GM18517 (cell line): ENCODE measurements around the gene MACF1.
"Not testable (repeated sequence)": the region's sequence is repeated elsewhere in the genome, so short reads cannot be mapped to it uniquely, and the experiment has no call there.

Source experiments
- ATAC-seq: cut with Tn5 transposase; IDR thresholded peaks from one replicate; pipeline ENCODE4 v1.9.1; 2021; ENCODE audit warnings: mild to moderate bottlenecking, moderate library complexity; ENCODE audit not compliant: unreplicated experiment

The MACF1 gene

DNA sequence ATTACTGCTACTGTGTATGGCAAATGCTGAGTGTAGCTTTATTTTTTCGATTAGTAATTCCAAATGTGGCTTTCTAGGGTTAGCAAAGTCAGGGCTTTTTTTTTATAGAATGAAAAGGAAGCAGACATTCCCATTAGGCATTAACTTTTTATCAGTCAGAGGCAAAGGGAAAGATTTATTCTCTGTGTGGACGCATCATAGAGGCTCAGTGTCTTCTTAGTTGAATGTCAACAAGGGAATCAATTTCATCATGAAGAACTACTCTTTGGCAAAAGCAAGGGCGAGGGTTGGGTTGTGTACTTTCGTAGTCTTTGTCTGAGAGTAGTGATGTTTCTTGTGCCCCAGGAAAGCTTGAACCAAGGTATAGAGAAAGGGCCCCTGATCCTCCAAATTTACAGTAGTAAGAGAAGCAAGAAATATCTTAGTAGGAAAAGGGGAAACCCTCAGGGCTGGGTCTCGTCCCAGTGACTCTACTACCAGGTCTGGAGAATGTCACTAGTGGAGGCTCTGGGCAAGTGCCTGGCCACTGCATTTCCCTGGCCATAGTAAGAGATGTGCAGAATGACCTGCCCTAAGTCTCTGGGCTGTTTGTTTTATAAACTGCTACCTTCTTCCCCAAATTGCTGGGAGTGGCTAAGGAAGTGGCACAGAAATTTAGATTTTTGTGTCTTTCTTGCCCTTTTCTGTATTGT is 30.0 kb upstream of the MACF1 start:
- no peak for ATAC-seq

DNA sequence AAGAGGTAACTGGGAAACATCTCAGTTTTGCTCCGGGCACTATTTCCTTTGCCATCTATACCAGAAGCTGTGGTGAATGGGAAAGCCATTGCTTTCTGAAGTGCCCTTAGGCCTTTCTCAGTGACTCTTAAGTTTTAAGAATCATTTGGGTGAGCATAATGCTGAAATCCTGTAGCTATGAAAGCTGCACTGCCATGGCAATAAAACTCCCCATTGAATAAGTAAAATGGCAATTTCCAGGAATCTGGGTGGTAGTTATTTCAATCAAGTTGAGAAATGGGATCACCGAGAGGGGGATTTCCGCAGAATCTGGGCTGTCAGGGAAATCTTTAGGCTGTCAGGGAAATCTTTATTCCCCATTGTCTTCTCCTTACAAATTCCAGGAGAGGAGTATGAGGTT is 26.8 kb upstream of the MACF1 start:
- no peak for ATAC-seq

DNA sequence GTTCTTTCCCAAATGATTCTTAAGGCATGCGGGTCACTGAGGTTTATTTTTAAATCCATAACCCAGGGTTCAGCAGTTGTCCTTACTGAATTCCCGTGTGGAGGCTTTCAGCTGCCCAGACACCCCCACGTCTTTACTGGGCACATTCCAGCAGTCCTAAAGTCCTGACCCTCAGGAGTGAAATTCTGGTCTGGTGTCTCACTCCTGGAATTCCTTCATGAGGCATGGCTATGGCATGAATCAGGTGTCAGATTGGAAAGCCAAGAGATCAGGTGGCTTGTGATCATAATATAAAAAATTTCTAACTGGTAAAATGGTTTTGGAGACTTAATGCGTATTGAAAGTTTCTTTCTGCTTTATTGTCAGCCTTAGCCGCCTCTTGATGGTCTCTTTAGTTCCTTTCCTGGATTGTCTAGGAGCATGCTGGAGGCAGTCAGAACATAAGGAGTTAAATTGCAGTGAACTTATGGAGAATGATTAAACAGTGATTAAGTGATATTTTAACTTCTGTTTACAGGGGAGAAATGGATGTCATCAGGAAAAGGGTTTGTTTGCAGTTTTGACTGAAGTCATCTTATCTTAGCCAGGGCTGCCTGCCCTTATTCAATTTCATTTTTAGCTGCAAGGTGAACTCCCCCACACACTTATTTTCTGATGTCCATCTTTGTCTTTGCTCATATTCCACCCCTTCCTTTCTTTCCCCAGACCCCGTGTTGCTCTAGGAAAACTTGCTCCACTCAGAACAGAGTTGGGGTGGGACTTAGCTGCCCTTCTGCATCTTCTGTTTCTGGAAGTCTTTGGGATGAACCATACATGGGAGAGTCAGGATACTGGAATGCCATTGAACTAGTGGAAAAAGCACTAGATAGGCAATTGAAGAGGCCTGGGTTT is 25.7 kb upstream of the MACF1 start:
- no peak for ATAC-seq

DNA sequence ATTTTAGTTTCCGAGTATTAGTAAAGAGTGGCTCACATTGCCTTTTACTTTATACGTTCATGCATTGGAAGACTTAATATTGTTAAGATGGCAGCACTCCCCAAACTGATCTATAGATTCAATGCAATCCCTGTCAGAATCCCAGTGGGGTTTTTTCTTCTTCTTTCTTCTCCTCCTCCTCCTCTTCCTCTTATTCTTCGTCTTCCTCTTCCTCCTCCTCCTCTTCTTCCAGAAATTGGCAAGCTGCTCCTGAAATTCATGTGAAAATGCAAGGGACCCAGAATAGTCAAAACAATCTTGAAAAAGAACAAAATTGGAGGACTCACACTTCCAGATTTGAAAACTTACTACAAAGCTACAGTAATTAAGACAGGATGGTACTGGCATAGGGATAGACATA is 23.2 kb upstream of the MACF1 start:
- no peak for ATAC-seq

DNA sequence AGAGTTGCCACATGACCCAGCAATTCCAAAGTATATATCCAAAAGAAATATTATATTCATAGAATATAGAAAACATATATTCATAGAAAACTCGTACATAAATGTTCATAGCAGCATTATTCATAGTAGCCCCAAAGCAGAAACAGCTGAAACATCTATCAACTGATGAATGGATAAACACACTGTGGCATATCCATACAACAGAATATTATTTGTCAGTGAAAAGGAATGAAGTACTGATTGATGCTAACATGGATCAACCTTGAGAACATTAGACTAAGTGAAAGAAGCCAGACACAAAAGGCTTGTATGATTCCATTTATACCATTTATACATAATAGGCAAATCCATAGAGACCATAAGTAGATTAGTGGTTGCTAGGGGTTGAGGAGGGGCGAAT is 21.7 kb upstream of the MACF1 start:
- ATAC-seq: no peak

DNA sequence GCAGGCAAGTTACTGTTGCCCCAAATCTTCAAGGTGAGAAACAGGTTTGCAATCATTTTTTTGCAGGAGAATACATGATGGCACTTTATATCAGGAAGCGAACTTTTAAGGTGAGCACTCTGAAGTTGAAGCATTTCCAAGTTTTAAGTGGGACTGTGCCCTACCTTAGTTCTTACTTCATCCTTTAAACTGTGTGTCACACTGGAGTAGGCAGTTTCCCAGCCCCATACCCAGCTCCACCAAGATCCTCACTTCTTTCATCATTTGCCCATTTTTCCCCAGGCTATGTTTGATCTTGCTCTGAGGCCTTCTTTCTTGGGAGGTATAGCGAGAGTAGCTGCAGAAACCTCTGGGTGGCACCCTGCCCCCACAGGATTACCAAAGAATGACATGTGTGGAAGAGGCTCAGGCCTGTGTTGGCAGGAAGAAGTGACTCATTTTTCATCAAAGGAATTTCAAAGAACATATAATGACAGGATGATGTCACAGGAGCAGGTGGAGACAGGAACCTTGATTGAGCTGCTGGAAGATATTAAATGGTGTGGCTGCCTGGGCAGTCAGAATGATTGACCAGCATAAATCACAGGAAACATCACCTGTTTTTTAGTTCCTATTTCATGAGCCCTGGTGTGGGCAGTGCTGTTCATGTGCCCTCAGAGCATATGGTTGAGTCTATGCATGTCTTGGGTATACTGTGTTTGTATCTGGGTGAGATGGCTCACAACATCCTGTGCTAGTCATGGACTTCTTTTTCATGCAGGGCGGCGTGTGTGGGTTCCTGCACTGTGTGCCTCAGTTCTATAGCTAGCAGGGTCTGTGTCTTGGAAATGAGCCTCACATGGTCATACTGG is 20.8 kb upstream of the MACF1 start:
- peak; percentile 54 for ATAC-seq

DNA sequence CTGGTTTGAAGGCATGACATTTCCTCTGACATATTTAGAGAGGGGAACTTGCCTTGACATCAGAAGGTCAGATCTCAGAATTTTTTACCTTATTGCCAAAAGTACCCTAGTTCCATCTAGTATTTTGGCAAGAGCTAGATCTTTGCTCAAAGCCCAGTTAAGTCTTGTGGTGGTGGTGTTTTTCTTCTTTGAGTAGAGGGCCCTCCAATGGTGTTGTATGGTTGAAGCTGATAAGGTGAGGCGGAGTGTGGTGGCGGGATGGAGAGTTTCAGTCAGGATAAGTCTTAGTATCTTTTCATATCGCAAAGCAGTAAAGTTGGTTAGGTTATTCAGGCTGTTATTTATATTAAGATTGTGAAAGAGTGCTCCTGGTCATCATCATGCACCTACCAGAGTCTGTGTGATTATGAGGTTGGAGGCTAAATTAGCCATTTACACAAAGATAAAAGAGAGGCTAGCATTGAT is 20.1 kb upstream of the MACF1 start:
- no peak for ATAC-seq

DNA sequence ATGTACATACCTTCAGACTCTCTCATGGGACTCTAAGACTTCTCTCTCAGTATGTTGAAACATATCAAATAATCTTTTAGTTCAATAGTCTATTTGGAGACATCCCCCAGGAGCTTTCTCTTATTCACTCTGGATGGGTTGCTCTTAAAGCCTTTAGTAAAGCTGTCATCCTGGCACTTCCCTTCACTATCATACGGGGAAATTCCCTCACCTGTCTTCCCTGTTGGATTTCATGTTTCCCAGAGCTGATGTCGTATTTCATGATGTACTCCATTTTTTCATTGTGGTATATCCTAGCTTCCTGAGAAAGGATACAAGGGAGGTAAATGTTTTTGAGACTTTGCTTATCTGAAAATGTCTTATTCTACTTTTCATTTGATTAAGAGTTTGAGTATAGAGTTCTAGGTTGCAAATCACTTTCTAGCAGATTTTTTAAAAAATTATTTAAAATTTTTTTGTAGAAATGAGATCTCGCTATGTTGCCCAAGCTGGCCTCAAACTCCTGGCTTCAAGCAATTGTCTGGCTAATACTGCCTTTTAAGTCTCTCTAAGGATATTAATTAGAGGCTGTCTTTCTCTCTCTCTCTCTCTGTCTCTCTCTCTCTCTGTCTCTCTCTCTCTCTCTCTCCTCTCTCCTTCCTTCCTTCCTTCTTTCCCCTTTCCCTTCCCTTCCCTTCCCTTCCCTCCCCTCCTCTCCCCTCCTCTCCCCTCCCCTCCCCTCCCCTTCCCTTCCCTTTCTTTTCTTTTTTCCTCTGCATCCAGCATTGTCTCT is 17.0 kb upstream of the MACF1 start:
- no peak for ATAC-seq

DNA sequence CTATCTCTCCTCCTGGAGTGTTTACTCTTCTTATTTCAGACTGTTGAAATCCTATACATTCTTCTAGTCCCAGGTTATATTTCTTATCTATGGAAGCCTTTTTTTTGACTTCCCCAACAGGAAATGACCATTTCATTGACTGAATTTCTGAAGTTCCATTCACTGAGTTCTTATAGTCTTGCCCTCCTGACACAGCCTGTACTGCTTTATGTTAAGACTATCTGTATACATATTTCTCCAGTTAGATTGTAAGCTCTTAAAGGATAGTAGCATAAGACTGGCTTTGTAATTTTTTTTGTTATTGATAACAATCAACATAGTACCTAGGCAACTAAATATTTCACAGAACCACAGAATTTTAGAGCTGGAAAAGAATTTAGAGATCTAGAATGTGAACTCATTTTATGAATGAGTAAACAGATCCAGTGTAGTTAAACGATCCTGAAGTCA is 14.9 kb upstream of the MACF1 start:
- ATAC-seq: no peak

DNA sequence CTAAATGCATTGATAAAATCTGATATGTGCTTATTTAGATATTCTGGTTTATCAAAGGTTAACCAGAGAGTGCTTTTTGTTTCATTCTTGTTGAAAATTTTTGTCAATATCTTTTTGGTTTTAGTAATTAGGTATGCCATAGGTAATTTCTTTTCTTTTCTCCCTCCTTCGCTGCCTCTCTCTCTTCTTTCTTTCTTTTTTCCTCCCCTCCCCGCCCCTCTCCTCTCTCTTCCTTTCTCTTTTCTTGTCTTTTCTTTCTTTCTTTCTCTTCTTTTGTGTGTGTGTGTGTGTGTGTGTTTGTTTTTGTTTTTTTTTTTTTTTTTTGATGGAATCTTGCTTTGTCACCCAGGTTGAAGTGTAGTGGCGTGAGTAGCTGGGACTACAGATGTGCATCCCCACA is 14.4 kb upstream of the MACF1 start:
- ATAC-seq: no peak

DNA sequence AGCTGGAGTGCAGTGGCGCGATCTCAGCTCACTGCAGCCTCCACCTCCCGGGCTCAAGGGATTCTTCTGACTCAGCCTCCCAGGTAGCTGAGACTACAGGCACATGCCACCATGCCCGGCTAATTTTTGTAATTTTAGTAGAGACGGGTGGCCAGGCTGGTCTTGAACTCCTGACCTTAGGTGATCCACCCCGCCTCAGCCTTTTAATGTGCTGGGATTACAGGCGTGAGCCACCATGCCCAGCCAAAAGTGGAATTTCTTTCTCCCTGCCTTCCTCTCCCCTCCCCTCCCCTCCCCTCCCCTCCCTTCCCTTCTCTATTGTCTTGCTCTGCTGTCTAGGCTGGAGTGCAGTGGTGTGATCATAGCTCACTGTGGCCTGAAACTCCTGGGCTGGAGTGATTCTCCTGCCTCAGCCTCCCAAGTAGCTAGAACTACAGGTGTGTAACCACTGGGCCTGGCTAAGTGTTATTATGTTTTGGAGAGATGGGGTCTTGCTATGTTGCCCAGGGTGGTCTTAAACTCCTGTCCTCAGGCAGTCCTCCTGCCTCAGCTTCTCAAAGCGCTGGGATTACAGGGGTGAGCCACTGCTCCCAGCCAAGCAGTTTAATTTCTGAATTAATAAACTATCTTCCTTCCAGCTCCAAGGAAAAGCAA is 10.0 kb upstream of the MACF1 start:
- ATAC-seq: no peak

DNA sequence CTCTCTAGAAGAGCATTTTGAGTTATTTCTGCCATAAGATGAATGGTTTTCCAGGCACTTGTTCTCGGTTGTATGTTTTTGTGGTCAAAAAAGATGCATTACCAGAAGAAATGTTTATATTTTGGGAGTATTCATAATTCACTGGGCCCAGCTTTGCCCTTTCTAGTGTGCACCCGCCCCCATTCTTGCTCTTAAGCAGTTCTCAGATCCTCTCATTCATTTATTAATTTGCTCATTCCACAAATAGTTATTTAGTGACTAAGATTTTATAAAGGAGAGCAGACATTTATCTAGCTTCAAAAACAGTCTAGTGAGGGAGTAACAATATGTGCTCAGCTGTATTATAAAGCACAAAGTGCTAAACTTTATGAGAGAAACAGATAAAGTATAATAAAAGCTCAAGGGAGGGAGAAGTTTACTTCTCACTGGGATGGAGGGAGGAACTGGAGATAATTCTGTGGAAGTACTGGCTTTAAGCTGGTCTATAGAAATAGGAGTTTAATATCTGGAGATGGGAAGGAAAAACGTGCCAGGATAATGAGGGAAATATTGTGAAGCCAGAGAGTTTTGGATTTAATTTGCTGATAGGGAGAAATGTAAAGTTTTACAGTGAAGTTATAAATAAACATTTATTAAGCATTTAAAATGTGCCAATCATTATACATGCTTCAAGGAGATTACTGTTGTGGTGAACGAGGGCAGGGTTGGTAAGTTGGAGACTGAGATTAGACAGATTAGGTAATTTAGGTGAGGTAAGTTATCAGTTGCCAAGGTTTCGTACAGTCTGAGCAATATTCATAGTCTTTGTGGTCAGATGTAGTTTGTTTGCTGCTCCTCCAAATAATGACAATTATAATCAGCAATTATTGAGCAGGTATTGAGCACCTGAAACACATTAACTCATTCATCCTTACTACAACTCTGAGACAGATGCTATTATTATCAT is 9.1 kb upstream of the MACF1 start:
- no peak for ATAC-seq

DNA sequence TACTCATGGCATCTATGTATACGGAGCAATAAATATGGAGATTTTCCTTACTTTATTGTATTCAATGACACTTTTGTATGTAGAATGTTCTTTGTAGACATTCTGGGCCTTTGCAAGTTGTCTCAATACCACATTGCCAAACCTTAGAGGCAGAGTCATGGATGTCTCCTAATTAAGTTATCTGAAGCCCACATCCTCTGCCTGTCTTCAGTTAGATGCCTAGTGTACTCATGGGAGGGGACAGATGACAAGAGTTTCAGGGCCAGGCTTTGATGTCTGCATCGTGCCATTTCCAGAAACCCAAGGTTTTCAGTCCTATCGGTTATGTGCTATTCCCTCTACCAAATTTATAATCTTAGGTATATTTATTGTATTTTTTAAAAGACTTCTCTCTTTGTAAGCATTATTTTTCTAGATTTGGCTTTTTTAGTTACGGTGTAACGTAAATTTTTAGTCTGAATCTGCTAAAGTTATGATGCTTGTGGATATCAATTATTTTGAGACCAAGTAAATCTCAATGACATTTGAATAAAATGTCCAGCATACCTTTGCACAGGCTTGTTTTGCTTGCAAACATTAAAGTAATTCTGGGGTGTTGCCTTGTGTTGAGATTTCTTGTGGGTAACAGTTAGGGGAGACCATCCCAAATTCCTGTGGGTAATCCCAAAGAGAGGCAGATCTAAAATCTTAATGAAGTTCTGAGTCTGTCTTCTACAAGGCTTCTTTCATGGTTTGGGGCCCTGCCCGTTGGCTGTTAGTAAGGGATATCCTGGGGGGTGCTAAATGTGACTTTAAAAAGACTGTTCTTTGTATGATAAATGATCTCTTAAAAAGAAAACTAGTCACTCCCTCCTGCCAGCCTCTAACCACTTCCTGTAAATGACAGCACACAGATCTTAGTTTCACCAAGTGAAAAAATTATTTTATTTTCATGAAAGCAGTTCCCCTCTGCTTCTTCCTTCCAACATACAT is 8.0 kb upstream of the MACF1 start:
- no peak for ATAC-seq

DNA sequence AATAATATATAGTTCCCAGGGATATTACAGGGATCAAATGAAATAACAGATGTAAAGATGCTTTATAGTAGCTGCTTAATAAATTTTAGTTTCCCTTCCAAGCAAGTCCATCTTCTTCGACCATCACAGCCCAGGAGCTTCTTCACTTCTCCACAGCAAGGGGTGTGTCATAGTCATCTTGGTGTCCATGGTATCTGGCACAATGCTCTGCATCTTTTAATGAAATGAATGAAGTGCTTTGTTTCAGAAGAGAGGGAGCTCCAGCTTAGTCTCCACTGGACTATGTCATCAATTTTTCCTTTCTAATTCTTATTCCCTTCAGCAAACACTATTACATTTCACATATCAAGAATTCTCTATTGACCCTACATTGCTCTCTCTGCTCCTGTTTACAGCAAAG is 4.9 kb upstream of the MACF1 start:
- ATAC-seq: no peak

DNA sequence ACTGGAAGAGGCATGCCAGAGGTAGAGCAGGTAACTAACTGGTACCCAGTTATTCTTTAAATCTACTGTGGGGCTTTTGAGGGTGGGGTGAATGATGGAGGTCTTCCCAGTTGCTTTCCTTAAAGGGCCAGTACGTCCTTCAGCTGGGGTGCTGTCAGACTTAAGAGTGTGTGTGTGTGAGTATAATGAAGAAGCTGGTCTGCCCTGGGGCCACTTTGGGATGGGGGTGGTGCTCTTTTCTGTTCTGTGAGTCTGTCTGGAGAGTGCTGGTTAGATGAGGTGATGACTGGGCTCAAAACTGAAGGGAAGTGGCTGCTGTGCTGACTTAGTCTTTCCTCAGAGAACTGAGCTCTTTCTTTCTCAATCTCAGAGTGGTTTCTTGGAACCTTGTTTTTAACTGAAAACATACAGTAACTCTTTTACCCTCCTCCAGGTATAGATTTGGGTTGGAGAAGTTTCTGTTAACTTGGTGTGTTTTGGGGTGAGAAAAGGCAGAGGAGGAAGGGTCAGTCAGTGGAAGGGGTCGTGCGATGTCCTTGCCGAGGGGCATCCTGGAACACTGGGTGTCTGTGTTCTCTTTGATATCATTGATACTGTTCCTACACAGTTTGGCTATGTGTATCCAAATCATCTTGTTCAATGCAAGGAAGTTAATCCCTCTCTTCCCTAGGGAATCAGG is 746 bp downstream of the MACF1 start:
- ATAC-seq: no peak

DNA sequence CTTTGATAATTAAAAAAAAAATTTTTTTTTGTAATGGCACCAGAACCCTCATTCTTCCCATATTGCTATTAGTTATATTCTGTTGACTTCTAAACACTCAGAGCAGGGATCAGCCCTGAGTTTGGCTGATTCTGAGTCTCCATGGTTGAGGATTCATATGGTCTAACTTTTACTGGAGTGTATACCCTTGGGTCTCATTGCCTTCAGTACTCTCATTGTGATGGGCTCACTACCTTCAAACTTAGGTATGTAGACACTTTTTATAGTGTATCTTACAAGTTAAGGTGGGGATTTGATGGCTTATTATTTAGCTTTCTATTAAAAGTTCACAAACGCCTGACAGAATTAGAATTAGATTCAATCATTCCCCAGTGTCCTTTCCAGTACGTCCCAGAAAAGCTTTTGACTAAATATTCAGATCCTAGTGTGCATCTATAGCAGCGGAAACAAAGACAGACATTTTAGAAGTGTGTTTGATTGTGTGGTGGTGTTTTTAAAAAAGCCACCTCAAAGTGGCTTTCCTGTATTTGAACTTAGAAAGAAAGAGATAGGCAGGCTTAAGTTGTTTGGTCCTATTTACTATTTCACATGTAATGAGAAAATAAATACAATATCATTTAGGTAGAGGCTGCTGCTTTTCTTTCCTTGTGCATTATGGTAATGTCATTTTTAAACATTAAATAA is 1.4 kb downstream of the MACF1 start:
- no peak for ATAC-seq

DNA sequence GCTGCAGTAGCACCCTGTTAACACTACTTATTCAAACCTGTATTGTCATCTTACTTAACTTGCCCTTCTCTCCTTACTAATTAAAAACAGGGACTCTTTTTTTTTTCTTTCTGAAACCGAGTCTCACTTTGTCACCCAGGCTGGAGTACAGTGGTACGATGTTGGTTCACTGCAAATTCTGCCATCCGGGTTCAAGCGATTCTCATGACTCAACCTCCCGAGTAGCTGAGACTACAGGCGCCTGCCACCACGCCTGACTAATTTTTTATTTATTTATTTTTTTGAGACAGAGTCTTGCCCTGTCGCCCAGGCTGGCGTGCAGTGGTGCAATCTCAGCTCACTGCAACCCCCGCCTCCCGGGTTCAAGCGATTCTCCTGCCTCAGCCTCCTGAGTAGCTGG is 3.9 kb downstream of the MACF1 start:
- ATAC-seq: not testable (repeated sequence)
